Left ventricle myocardium inferior (tissue), 1 donor: ENCODE data around the gene CLEC4F. TPM values are rescaled to one million over a fixed set of nuclear protein-coding genes. Genes with fewer than 3 reads are reported as not detected.

Experiments
- DNase-seq: peaks from one replicate; pipeline ENCODE4 v3.0.0-alpha.2; 2020
- H3K27ac ChIP-seq: fragments of 200-600 bp; replicated peaks from 2 replicates; pipeline ENCODE4 v1.8.0; 2021
- H3K27me3 ChIP-seq: fragments of 200-600 bp; 2 replicates; pipeline ENCODE4 v1.8.0; 2021; ENCODE audit warnings: low read depth
- H3K36me3 ChIP-seq: fragments of 200-600 bp; 2 replicates; pipeline ENCODE4 v1.8.0; 2021
- H3K4me1 ChIP-seq: fragments of 200-600 bp; 2 replicates; pipeline ENCODE4 v1.8.0; 2021
- H3K4me3 ChIP-seq: fragments of 200-600 bp; 2 replicates; pipeline ENCODE4 v1.8.0; 2021; ENCODE audit warnings: mild to moderate bottlenecking, moderate library complexity
- H3K9me3 ChIP-seq: fragments of 200-600 bp; replicated peaks from 2 replicates; pipeline ENCODE4 v1.8.0; 2021
- CTCF ChIP-seq: fragments of 200-600 bp; IDR thresholded peaks from 2 replicates; pipeline ENCODE4 v1.8.0; 2021; ENCODE audit warnings: antibody characterized with exemption, mild to moderate bottlenecking, borderline replicate concordance
- intact Hi-C: fragments of 100-400 bp; cut with micrococcal nuclease; formaldehyde crosslinking; loops from one replicate; pipeline ENCODE4 v1.11.0; 2022
- total RNA-seq: library from RNA; stranded (reverse); fragmentation: NEBNext Ultra II Directional; extraction: Animal tissue kit (Norgen Biotek cat#: 25700); gene quantifications from one replicate; pipeline ENCODE4 v1.2.1, GENCODE V29; 2021
- donor health status: DM: no; HTN: yes; CAD: no; lungs with severe emphysema.

The CLEC4F gene
- total RNA-seq, 1 donor from 2014 or later: not detected

DNA sequence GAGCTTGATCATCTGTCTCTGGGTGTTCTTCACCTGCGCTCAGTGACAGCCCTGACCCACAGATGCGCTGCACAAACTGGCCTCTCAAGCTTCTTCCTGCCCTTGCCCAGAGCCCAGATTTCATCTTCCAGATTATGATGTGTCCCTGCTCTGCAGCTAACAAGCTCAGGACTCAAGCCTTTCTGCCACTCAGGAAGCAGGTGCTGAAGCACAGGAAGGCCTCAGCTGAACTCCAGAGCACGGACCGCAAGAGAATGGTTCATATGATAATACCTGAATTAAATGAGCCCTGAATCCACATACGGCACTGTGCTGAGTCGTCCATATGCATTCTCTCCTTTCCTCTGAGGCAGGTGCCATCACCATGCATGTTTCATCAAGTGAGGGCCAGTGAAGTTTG is 11.5 kb upstream of the CLEC4F start:
- no peak for TF ChIP-seq CTCF
- Histone ChIP-seq H3K9me3 (no peaks in the 10 kb centered on the region), H3K27ac (no peak overlapping the region), H3K4me1 (peaks cover 31% of the 10 kb centered on the region), H3K36me3 (no peaks in the 10 kb centered on the region), H3K27me3 (peaks cover 7% of the 10 kb centered on the region), H3K4me3 (no peak overlapping the region)
- DNase-seq: no peak
- intact Hi-C loops: no loop called here

DNA sequence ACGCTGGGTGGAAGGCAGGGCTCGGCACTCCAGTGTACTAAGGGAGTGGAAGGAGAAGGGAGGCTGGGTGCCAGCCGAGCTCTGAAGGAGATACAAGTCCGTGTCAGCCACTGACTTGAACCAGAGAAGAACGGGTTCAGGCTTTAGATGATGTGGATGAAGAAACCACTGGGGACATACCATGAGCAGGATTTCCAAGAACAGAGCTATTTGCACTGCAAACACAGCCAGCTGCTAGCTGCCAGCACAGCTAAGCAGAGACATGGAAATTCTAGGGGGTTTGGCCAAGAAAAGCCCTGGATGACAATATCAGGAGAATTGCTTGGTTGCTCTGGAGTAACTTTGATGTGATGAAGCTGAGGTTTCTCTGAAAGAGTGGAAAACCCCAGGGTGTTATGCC is 10.0 kb upstream of the CLEC4F start:
- Histone ChIP-seq H3K4me1 (peaks cover 31% of the 10 kb centered on the region), H3K4me3 (no peak overlapping the region), H3K27ac (peak overlapping the region; percentile 58), H3K27me3 (peaks cover 7% of the 10 kb centered on the region), H3K36me3 (no peaks in the 10 kb centered on the region), H3K9me3 (no peaks in the 10 kb centered on the region)
- DNase-seq: peak; percentile 19
- no peak for TF ChIP-seq CTCF
- intact Hi-C loops: no loop called here

- DNase-seq: no peak
- H3K27ac ChIP-seq: peak overlapping the region; percentile 58
- peaks cover 7% of the 10 kb centered on the region for H3K27me3 ChIP-seq
- intact Hi-C loops: no loop called here
- no peaks in the 10 kb centered on the region for H3K36me3 ChIP-seq
- H3K4me1 ChIP-seq: peaks cover 31% of the 10 kb centered on the region
- H3K4me3 ChIP-seq: no peak overlapping the region
- no peak for TF ChIP-seq CTCF
- H3K9me3 ChIP-seq: no peaks in the 10 kb centered on the region
Observed at GRCh38 chr2:70829916-70830315, 9.5 kb upstream of the CLEC4F start.

DNA sequence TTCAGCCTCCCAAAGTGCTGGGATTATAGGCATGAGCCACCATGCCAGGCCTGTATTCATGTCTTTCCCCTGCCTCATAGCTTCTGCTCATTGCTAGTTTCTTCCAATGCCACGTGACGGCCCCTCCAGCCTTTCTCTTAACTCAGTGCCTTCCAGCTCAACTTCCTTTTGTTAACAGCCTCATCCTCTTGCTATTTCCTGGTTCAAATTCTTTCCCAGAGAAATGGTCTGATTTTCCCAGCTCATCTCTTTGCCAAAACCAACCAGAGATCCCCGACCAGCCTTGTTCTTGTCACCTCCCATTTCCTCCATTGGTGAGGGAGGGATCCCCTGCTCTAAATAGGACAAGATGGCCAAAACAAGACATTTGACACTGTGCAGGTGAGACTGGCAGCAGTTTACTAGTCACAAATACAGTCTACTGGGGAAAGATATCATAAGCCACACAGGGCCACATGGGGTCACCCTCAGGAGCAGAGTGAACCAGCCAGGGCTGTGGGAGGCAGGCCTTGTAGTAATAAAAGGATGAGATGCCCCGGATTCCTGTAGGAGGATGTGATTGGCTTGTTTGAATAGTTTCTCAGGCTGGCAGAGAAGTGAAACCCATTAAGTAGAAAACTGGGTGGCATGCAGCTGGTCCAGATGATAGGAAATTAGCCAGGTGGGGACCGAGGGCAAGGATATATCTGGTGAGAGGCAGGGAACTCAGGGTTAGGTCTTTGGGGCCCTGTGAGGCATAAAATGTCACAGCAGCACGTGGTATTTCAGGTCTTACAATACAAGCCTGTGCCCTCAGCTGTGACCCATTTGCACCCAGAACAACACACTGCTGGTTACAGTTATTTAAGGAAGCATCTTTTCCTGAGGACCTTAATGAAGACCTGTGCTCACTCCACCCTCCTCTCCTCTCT is 8.8 kb upstream of the CLEC4F start:
- intact Hi-C loops: no loop called here
- Histone ChIP-seq H3K27ac (peak overlapping the region; percentile 58), H3K9me3 (no peaks in the 10 kb centered on the region), H3K36me3 (no peaks in the 10 kb centered on the region), H3K27me3 (peaks cover 6% of the 10 kb centered on the region), H3K4me1 (peaks cover 31% of the 10 kb centered on the region), H3K4me3 (no peak overlapping the region)
- TF ChIP-seq CTCF: no peak
- DNase-seq: peak; percentile 21

GRCh38 chr2:70828115-70828514 is 7.7 kb upstream of the CLEC4F start:
- H3K36me3 ChIP-seq: no peaks in the 10 kb centered on the region
- TF ChIP-seq CTCF: no peak
- H3K27me3 ChIP-seq: no peaks in the 10 kb centered on the region
- H3K9me3 ChIP-seq: no peaks in the 10 kb centered on the region
- peak overlapping the region; percentile 58 for H3K27ac ChIP-seq
- DNase-seq: no peak
- peaks cover 31% of the 10 kb centered on the region for H3K4me1 ChIP-seq
- no peak overlapping the region for H3K4me3 ChIP-seq
- intact Hi-C loops: no loop called here
